ENCODE data around the gene UMPS.
"Not testable (repeated sequence)": the region's sequence is repeated elsewhere in the genome, so short reads cannot be mapped to it uniquely, and the experiment has no call there.

The UMPS gene

DNA sequence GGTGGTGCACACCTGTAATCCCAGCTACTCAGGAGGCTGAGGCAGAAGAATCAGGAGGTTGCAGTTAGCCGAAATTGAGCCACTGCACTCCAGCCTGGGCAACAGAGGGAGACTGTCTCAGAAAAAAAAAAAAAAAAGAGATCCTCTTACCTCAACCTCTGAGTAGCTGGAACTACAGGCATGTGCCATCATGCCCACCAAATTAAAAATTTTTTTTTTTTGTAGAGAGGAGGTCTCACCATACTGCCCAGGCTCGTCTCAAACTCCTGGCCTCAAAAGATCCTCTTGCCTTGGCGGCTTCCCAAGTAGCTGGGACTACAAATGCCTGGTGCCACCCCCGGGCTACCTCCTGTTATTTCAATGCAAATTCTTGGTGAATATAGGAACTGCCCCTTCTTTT is 1.5 kb downstream of the UMPS start:
- DNase-seq (ENCODE audit: low read depth) = no peak
- in situ Hi-C loops (cut with HindIII; ENCODE audit: low sequenced_read_pairs) = no loop called here
- no peak overlapping the region for H3K4me3 ChIP-seq (ENCODE audit: low read depth, low read length)
- TF ChIP-seq, protein P1, sequence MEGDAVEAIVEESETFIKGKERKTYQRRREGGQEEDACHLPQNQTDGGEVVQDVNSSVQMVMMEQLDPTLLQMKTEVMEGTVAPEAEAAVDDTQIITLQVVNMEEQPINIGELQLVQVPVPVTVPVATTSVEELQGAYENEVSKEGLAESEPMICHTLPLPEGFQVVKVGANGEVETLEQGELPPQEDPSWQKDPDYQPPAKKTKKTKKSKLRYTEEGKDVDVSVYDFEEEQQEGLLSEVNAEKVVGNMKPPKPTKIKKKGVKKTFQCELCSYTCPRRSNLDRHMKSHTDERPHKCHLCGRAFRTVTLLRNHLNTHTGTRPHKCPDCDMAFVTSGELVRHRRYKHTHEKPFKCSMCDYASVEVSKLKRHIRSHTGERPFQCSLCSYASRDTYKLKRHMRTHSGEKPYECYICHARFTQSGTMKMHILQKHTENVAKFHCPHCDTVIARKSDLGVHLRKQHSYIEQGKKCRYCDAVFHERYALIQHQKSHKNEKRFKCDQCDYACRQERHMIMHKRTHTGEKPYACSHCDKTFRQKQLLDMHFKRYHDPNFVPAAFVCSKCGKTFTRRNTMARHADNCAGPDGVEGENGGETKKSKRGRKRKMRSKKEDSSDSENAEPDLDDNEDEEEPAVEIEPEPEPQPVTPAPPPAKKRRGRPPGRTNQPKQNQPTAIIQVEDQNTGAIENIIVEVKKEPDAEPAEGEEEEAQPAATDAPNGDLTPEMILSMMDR (IDR thresholded peaks at IDR 0.05; ENCODE audit: low read depth, low read length, missing control alignments) = no peak

DNA sequence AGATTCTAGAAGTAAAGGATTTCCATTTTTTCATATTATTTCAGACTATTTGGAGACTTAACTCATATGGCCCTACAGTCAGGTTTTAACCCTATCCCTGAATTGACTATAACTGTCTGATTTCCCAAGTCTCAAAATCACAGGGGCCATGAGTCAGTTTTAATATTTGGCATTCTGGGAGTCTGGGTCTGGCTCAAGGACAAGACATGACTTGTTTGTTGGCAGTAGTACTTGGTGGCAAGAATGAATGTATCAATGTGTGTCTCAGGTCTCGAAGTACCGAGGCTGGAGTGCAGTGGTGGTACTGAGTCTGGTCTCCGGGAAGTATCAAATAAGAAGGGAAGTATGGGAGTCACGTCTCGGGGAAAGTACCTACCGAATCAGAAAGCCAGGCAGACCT is 10.8 kb downstream of the UMPS start:
- no peak for DNase-seq (ENCODE audit: low read depth)

DNA sequence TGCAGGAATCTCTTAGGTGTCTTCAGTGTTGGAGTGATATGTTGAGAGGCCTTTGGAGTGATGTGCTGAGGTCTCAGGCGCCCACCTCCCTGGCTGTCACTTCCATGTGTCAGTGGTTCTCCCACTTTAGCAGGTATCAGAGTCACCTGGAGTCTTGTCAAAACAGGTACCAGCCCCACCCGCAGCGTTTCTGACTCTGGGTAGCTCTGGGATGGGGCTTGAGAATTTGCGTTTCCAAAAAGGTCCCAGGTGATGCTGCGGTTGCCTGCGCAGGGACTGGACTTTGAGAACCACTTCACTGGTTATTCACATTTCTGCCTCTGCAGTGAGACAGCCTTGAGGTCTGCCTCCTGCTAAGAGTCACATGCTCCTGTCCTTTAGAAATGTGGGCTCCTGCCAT is 15.5 kb downstream of the UMPS start:
- DNase-seq (ENCODE audit: low read depth) = no peak
- H3K4me3 ChIP-seq (ENCODE audit: low read depth, low read length) = no peak overlapping the region
- TF ChIP-seq, protein P1 (IDR thresholded peaks at IDR 0.05; ENCODE audit: low read depth, low read length, missing control alignments) = no peak
- in situ Hi-C loops (cut with HindIII; ENCODE audit: low sequenced_read_pairs) = no loop called here

More for the DNA sequence above, 10.8 kb downstream of the UMPS start:
- H3K4me3 ChIP-seq (ENCODE audit: low read depth, low read length) = no peak overlapping the region
- in situ Hi-C loops (cut with HindIII; ENCODE audit: low sequenced_read_pairs) = no loop called here
- TF ChIP-seq, protein P1 (IDR thresholded peaks at IDR 0.05; ENCODE audit: low read depth, low read length, missing control alignments) = no peak

DNA sequence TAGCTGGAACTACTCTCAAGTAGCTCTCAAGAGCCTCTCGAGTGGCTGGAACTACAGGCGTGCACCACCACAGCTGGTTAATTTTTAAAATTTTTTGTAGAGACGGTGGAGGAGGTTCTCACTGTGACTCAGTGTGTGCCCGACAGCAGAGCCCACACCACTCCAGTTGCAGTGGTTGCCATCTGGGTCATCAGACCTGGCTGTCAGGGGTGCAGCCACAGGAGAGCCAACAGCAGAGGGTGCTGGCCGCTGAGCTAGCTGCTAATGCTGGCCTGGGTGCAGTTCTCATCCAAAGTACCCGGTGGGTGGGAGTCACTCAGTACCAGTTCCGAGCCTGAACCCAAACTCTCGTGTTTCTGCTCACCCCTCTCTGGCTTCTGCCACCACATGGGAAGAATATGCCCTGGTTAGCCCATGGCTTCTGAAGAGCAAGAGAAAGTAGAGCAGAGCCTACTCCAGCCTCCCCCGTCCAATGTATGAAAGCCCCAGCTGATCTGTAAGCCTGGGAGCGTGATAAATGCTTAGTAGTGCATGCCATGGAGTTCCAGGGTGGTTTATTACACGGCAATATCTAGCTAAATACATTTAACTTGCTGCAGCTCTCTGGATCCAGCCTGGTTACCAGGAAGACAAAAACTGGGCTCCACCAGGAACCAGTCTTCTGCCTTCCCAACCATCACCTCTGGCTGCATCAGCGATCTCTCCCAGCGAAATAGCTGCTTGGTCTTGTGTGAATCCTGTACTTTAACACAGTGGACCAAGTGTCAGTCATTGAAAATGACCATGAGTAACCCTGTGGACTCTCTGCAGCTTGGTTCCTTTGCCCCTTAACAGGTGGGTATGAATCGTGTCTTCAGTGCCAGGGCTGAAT is 17.1 kb downstream of the UMPS start:
- no peak for DNase-seq (ENCODE audit: low read depth)
- H3K4me3 ChIP-seq (ENCODE audit: low read depth, low read length) = no peak overlapping the region
- TF ChIP-seq, protein P1 (IDR thresholded peaks at IDR 0.05; ENCODE audit: low read depth, low read length, missing control alignments) = no peak
- in situ Hi-C loops (cut with HindIII; ENCODE audit: low sequenced_read_pairs) = no loop called here

DNA sequence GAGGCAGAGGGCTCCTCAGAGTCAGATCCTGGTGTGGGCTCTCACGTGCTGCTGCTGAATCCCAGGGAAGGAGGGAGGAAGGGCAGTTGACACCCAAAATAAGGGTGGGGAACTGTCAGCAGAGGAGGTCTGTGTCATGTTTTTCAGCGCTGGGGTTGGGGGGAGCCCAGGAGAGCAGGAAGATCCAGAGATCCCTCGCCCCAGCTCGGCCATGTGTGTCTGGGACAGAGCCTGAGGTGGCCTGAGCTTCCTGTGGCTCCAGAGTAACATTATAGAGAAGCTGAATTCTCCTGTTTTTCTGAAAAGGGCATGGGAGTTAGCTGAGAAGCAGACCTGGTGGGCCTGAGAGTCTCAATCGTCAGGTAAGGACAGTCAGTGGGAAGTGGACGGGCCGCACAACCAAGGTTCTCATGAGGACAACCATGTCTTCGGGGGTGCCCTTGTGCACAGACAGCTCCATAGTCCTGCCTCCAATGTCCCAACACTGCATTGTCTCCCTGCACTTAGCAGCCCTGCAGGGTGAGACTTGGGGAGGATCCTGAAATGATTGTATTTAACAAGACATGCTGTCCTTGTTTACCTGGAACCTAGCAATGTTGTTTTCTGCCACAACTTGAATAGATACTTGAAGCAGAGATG is 18.4 kb downstream of the UMPS start:
- in situ Hi-C loops (cut with HindIII; ENCODE audit: low sequenced_read_pairs) = no loop called here
- no peak overlapping the region for H3K4me3 ChIP-seq (ENCODE audit: low read depth, low read length)
- TF ChIP-seq, protein P1 (IDR thresholded peaks at IDR 0.05; ENCODE audit: low read depth, low read length, missing control alignments) = no peak
- no peak for DNase-seq (ENCODE audit: low read depth)

DNA sequence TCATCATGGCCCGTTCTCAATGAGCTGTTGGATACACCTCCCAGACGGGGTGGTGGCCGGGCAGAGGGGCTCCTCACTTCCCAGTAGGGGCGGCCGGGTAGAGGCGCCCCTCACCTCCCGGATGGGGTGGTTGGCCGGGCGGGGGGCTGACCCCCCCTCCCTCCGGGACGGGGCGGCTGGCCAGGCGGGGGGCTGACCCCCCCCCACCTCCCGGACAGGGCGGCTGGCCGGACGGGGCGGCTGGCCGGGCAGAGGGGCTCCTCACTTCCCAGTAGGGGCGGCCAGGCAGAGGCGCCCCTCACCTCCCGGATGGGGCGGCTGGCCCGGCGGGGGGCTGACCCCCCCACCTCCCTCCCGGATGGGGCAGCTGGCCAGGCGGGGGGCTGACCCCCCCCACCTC is 19.6 kb downstream of the UMPS start:
- not testable (repeated sequence) for DNase-seq (ENCODE audit: low read depth); H3K4me3 ChIP-seq (ENCODE audit: low read depth, low read length)
- in situ Hi-C loops (cut with HindIII; ENCODE audit: low sequenced_read_pairs) = loop anchor here (25.0 kb wide), 2 partner anchors 687 to 812 kb away; no protein-coding TSS in a partner anchor

DNA sequence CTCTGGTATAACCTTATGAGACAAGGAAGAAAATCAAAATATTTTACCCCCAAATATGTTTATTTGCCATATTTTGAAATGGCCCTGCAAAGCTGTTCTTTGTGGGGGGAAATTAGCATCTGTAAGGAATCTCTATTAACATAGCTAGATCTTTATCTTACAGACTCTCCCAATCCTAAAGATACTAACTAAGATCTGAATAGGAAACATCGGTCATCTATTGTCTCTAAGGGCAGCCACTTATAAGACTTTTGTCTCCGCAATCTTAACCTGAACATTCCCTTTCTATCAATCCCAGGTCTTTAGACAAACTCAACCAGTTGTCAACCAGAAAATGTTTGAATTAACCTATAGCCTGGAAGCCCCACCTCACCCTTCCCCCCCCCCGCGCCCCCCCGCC is 21.2 kb downstream of the UMPS start:
- TF ChIP-seq, protein P1 (IDR thresholded peaks at IDR 0.05; ENCODE audit: low read depth, low read length, missing control alignments) = no peak
- no peak for DNase-seq (ENCODE audit: low read depth)
- H3K4me3 ChIP-seq (ENCODE audit: low read depth, low read length) = no peak overlapping the region
- in situ Hi-C loops (cut with HindIII; ENCODE audit: low sequenced_read_pairs) = loop anchor here (25.0 kb wide), 2 partner anchors 686 to 811 kb away; no protein-coding TSS in a partner anchor

All from astrocyte of the cerebellum (primary cell).